ENCODE data around the gene POU2F3.

POU2F3 gene

GRCh38 chr11:120326845-120327281, 86.9 kb downstream of the POU2F3 start:
- no peak for DNase-seq

GRCh38 chr11:120327311-120327710, 87.4 kb downstream of the POU2F3 start:
- DNase-seq, result no peak

- DNase-seq, result no peak
Measured at GRCh38 chr11:120329556-120329955, 89.6 kb downstream of the POU2F3 start.

DNA sequence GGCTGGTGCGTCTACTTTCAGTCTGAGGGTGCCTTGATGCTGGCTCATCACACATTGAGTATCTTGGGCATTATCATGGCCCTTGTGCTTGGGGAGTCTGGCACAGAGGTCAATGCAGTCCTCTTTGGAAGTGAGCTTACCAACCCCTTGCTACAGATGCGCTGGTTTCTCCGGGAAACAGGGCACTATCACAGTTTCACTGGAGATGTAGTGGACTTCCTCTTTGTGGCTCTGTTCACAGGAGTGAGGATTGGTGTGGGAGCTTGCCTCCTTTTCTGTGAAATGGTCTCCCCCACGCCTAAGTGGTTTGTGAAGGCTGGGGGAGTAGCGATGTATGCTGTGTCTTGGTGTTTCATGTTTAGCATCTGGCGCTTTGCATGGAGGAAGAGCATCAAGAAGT, 90.1 kb downstream of the POU2F3 start:
- DNase-seq, result no peak

DNA sequence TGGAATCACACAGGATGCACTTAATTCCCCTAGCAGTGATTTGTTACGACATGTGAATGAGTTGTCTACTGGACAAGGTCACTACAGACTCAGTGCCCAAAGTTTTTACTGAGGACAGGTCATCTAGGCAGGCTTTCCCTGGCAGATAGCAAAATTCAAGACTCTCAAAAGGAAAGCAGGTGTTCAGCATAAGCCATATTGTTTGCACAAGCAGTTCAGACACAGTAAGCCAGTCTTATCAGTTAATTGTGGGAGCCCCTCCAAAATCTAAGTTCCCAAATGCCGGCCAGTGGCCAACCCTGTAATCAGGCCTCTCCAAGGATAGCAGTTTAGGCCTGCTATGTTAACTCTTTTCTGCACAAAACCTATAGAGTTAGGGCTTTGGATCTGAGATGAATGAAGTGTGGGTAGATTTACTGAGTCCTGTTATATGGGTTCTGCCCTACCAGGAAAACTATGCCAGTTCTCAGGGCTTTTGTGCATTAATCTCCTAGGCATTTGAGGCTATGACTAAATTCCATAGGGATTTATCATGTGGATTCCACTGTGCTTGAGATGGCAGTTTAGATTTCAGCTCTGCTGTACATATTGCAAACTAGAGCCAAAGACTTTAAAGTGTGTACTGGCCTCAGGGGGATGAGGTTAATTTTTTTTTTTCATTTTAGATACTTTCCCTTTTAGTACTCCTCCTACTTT, 91.5 kb downstream of the POU2F3 start:
- DNase-seq, result no peak

DNA sequence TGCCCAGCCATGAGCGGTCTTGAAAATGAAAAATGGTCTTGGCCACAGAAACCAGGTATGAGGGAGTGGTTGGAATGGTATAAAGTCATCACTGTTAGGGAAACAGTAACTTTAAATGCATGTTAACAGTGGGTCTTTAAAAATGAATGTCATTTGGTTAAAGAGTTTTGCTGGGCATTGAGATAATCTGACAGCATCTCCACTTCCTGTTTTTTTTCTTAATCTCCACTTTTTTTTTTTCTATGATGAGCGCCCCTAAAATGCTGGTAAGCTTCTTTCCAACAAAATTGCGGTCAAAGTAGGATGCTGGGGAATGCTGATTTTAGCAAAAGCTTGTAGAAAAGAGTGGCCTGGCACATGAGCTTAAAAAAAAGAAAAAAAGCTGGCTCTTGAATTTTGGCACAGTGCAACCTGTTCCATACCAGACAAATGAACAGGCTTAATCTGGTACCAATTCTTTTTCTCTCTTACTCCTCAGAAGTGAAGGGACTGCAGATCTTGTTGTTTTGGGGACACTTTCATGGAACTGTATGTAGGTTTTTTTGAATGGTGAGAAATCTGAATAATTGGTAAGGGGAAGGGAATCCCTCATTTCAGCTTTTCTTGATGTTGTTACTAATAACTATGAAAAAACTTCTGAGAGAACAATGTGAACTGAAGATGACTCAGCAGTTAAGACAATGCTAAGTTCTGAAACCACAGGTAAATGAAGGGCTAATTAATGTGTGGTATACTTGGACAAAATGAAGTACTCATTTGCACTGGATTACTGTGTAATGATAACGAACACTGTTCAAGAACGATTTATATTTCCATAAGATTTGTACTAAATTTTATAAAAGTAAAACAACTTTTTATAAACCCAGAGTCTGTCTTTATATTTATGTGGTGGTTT, 93.1 kb downstream of the POU2F3 start:
- DNase-seq, result no peak

GRCh38 chr11:120333801-120334200, 93.9 kb downstream of the POU2F3 start:
- no peak for DNase-seq

DNA sequence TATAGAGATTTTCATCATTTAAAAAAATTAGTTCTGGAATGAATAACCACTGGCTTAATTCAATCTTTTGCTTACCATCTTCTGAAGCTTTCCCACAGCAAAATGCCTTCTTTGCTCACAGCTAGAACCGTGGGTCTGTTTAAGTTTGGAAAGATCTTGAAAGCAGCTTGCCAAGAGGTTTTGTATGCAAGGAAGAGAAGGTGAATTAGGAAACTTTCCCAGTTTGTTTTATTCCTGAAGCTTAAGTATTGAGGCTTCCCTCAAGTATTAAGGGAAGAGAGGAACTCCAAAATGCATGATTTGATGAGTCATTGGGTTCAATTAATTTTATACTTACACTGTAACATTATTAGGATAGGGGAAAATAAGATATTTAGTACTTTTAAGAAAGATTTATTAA, 94.4 kb downstream of the POU2F3 start:
- no peak for DNase-seq

DNA sequence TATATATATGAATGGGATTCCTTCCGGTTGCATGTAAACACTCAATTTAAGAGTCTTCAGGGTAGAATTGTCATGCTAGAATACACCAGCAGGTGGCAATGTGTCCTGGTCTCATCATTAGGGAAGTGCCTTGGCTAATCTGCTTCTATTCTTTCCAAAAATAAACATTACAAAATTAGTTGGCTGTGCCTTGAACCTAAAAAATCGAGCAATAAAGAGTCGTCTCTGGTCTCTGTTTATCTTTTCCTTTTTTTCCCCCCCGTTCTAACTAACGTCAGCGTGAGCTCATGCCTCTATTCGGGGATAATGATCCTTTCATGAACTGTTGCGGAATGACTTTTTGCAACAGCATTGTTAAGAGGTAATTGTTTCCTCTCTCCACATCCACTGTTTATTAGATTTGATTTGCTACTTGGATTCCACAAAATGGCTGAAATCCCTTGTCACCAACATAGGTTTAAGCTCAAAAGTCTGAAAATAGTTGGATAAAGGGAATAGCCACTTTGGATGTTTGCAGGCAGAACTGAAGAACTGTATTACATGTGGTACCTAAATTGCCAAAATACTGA, 95.0 kb downstream of the POU2F3 start:
- DNase-seq, result peak; percentile 78

DNA sequence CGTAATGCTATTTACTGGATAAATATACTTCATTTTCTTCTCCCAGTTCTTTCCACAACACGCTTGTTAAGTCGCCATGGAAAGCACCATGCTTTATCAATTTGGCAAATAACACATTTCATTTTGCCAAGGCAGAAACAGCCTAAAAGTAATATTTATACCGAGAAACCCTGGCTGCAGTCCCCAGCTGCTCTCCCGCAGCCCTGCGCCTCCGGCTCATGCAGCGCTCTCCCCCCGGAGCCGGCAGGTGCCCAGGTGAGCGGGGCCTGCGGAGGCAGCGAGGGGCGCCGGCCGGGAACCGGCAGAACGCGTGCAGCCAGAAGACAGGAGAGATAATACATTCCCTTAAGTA, 95.6 kb downstream of the POU2F3 start:
- no peak for DNase-seq

- DNase-seq, result peak; percentile 97
Measured at GRCh38 chr11:120335908-120336640, 96.1 kb downstream of the POU2F3 start, which contains the start of gene ARHGEF12. Gene ARHGEF12 (plus strand): TSS chr11:120336413. CDS start chr11:120337244, 831 bp downstream.

GRCh38 chr11:120336641-120337354, 96.9 kb downstream of the POU2F3 start:
- peak; percentile 75 for DNase-seq

DNA sequence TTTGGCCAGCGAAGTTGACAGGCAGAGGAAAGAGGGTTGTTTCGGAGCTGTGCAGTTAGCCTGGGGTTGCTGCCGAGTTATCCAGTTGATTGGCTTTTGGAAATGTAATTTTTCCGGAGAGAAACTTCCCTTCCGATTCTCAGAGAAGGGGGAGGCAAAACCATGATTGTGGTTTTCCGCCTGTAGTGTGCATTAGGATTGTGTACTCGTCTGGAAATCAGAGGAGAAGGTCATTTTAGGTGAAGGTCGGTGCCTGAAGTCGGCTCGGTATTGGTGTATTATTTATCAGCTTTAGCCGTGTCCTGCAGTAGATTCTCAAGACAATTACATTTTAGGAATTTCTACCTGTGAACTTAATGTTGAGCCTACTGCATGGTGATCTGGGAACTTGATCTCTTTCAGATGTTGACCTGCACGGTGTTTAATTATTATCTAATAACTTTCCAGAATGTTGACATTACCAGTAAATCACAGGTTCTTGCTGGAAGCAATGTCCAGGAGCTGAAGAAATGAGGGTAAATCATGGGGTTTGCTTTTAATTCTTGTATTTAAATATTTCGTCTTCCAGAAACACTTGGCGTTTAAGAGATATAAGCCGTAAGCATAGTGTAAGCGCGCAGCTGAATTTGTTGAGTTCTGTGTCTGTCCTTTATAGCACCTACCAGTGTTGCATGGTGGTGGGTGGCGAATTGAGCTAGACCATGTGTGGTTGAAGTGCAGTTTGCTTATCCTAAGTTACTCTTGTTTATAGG, 97.6 kb downstream of the POU2F3 start:
- DNase-seq, result no peak

GRCh38 chr11:120338107-120338933, 98.4 kb downstream of the POU2F3 start:
- no peak for DNase-seq

- DNase-seq, result peak; percentile 47
Measured at GRCh38 chr11:120339394-120339890, 99.5 kb downstream of the POU2F3 start.

GRCh38 chr11:120340529-120340928, 100.6 kb downstream of the POU2F3 start:
- DNase-seq, result no peak

- no peak for DNase-seq
Measured at GRCh38 chr11:120342226-120342625, 102.3 kb downstream of the POU2F3 start.

GRCh38 chr11:120342678-120343077, 102.7 kb downstream of the POU2F3 start:
- no peak for DNase-seq

- DNase-seq, result no peak
Measured at GRCh38 chr11:120343429-120343828, 103.5 kb downstream of the POU2F3 start.

DNA sequence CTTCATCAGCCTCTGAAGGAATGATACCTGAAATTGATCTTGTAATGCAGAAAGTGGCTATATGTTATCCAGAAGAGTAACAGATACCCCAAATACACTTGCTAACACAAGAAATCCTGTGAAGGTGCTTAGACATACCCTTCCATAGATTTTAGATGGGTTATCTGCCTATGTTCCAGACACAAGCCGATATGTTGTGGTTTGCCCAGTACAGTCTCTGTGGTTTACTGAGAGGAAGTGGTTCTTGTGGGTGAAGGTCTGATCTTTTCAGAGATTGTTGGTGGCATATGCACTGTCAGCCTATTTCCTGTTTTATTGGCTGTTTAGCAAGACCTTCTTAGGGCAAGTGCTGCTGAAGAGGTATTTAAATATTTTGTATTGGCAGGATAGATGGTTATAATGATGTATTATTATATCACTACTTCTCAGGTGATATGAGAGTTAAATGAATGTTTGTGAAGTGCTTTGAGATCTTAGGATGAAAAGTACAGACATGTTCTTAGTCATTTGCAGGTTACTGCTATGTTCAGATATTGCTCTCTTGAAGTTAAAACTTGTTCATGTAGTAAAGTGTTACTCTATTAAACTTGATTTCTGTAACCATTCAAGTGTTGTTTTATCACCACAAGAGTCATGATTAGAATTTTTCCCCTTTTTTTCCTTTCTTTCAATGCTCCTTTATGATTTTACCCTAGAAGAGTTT, 104.5 kb downstream of the POU2F3 start:
- DNase-seq, result no peak

All from femur (tissue), 1 donor.